ENCODE results near the gene ALKBH4.
"Not testable (repeated sequence)": the region's sequence is repeated elsewhere in the genome, so short reads cannot be mapped to it uniquely, and the experiment has no call there.

DNA sequence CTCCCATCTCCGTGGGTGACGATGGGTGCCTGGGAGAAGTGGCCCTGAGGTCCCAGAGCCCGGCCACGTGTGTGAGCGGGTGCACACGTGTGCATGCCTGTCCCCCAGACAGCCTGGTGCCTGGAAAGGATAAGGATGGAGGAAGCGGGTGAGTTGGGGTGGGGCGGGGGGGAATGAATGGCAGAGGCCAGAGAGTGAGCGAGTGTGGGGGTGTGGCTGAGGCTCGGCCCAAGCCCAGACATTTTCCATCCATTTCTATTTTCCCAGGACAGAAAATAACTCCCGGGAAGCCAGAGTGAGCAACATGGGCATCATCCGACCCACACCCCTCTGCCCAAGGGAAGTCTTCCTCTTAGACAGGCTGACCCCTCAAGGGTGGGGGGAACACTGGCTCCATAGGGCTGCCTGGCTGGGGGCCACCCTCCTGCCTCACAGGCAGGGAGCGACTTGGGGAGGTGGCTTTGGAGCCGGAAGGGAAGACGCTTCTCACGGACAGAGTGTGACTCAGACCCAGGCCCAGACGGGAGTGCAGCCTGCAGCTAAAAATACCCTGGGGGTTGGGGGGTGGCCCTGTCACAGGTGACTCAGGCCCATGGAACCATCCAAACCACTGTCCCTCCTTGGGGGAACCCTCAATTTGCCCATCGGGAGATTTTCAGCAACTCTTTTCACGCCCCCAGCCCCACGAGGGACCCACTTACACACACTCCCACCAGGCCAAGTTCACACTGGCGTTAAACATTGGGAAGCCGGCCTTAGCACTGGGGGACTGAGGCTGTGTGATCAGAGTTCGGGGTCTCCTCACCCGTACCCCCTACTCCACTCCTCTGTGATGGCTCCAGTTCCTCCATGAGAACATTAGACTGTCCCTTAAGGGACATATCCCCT, 40.9 kb upstream of the ALKBH4 start:
- TF ChIP-seq CTCF (IDR thresholded peaks at IDR 0.05); ZFX (IDR thresholded peaks at IDR 0.05; ENCODE audit: borderline replicate concordance): not testable (repeated sequence)

Data from 22Rv1 (cell line).